GM19395 (cell line): Measurements from ENCODE around the gene ACSM6.

Experiments
- ATAC-seq: cut with Tn5 transposase; IDR thresholded peaks from one replicate; pipeline ENCODE4 v1.9.1; 2021; ENCODE audit warnings: mild to moderate bottlenecking, moderate library complexity; ENCODE audit not compliant: unreplicated experiment

Gene ACSM6

DNA sequence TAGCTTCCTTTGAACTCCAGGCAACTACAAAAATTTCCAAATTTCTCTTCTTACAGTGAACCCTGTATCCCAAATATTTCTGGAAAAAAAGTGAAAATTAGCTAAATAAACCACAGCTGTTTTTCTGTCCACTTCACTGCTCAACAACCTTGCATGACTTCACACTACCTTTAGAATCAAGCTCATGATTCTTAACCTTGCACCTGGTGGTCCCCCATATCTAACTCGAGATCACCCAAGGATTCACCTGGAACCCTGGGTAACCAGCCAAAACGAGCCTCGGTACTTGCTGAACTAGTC, 49.2 kb downstream of the ACSM6 start:
- no peak for ATAC-seq

DNA sequence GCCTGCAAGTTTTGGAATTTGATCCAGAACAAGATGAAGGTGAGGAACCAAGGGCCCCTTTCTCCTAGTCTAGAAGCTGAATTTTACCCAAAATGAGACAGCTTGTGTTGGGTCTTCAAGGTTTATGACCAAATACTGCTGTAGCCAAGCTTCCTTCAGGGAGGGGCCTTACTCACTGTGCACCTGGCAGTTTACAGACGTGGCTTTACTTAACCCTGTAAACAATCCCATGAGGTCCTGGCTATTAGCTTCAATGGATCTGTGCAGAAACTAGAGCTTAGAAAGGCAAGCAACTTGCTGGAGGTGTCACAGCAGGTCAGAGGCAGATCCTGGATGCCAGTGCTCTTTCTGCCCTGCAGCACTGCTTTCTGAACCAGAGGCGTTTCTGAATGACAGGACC, 50.1 kb downstream of the ACSM6 start:
- ATAC-seq = no peak

DNA sequence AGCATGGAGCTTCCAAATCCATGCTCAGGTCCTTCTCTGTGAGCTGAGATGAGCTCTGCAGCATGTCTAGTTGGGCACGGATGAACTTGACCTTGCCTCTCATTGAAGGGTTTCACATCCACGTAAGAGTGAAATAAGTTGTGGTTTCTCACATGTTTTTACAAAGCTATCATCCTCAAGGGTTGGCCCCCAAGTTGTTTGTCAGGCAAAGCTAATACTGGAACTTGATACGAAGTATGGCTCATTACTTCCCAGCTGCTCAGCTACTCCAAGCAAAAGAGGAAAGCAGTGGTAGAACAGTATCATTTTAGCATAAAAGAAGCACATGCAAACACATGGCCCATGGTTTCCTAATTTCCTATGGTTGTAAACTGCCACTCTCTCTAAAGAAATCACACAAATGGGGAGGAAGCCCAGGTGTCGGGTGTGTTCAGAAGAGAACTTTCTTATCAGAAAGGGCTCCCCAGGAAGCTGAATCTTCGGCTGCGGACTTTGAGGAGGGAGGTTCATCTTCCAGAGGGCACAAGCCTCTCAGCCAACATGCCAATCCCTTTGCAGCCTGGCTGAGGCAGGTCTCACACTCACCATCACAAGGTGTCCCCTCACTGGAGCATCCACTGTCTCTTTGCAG, 51.5 kb downstream of the ACSM6 start:
- ATAC-seq = peak; percentile 86

DNA sequence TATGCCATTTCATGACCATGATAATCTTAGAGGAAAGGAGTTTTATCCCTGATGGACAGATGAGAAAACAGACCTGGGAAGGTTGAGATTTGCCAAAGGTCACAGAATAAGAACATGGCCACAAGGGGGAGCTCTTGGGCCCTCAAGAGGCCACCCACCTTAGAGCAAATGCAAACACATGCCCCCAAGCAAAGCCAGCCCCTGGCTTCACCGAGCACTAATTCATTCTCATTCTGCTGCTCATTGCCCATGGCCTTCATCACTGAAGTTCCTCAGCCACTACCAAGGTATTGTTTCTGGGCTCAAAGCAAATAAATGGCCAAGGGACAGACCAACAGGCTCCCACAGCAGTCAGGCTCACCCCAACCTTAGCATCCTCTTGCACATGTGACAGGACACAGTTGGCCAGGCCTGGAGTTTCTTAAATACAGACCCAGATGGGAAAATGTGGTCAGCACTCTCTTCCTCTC, 52.6 kb downstream of the ACSM6 start:
- ATAC-seq = peak; percentile 39

DNA sequence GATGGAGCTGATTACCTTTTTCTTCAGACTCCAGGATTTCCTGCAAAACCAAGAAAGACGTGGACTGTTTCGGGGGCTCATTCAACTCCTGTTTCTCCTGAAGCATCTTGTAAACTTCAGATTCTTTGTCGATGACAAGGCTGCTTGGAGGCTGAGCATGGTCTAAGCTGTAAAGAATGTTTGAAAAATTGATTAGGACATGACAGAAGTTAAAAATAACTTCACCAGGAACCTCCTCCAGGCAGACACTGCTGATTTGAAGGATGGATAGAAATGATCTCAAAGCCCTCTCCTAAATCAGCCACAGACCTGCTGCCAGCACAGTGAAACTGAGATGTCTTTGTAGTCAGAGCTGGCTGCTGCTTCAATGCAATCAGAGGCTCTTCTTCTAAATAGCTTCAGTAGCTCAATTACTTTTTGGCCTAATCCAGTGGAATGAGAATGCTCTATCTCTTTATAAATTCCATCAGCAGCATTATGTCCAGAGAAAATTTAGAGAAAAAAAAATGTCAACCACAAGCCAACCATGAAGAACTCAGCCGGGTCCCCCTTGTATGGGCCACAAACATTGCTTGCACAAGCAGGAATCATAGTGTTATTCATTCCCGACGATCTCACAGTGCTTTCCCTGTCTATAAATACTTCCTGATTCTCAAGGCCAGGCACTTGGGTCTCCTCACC, 53.3 kb downstream of the ACSM6 start:
- ATAC-seq = no peak

DNA sequence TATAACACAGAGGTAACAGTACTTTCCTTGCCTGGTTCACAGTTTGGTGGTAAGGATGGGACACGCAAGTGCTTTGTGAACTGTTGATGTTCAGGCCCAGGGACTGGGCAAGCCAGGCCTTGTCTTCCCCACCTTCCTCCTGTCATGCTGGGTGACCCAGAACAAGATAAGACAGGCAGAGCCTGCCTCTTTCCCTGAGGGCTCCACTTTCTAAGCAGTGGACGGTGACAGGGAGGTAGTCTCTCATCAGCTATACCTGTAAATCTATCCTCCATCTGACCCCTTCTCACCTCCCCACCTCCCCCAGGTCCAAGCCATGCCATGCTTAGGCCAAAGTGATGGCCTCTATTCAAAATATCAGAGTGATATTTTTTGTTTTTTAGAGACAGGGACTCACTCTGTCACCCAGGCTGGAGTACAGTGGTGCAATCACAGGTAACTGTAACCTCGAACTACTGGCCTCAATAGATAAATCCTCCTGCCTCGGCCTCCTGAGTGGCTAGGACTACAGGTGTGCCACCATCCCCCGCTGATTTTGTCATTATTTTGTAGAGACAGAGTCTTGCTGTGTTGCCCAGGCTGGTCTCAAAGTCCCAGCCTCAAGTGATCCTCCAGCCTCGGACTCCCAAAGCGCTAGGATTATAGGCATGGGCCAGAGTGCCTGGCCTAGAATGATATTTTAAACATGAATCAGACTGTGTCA, 54.0 kb downstream of the ACSM6 start:
- no peak for ATAC-seq

DNA sequence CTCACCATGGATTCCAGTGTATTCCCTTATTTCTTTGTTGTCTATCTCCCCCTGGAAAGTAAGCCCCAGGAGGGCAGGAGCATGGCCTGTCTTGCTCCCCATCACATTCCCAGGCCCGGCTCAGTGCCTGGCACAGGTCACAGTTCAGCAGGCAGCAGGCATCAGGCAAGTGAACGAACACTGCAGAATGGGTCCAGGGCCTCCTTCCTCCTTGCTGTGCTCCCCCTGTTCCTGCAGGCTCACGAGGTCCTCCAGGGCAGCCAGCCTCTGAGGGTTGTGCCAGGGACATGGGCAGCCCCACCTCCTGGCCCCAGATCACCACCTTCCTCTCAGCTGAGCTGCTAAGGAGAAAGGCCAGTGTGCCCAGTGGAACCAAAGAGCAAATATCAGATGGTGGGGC, 55.0 kb downstream of the ACSM6 start:
- no peak for ATAC-seq

DNA sequence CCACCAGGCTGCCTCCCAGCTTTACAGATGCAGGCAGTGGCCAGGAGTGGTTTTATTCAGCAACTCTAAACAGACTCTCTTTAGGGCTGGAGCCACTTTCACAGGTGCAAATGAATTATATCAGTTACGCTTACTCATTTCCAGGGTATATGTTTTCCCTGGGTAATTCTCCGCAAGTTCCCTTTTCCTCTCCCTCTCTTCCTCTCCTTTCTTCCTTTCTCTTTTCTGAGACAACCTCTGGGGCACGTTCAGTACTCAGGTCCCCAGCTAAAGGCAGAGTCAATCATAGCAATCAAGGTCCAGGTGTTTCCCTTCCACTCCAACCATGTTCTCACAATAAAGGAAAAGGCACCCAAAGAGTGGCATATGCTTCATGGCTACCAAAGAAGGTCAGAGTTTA, 55.4 kb downstream of the ACSM6 start:
- ATAC-seq = no peak

DNA sequence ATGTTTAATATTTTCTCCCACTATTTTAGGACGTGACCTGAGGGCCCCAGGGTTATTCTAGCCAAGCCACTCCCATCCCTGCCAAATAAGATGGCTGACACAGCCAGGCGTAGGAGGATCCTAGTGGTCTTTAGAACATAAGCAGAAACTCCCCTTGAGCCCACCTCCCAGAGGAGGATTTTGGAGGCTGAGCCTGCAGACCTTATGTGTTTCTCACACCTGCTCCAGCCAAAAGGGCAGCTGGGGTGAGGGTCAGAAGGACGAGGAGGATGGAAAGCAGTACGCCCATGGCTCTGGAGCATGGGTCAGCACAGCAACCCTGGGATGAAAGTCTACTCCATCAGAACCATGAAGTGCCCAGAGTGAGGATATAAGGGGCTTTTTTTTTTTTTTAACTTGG, 56.8 kb downstream of the ACSM6 start:
- ATAC-seq = no peak

DNA sequence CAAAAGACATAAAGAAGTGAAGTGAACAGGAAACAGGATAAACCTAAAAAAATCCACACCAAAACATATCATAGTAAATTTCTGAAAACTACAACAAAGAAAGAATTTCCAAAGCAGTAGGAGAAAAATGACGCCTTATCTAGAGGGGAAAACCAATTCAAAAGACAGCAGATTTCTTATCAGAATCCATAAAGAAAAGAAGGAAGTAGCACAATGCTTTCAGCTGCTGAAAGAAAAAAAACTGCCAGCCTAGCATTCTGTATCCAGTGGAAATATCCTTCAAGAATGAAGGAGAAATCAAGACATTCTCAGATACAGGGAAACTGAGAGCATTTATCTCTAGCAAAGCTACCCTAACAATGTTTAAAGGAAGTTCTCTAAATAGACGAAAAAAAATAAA, 59.0 kb downstream of the ACSM6 start:
- ATAC-seq = no peak

DNA sequence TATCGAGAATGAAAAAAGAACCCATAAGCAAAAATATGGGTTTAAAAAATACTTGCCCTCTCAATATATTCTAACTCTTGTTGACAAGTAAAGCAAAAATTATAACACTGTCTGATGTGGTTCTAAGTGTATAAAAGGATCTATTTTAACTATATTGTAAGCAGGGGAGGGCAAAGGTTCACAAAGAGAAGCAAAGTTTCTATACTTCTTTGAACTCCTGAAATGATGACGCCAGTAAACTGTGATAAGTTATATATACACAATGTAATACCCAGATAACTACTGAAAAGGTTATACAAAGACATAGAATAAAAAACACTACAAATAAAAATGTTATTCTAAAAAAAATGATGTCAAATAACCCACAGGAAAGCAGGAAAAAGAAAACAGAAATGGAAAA, 59.6 kb downstream of the ACSM6 start:
- ATAC-seq = no peak

DNA sequence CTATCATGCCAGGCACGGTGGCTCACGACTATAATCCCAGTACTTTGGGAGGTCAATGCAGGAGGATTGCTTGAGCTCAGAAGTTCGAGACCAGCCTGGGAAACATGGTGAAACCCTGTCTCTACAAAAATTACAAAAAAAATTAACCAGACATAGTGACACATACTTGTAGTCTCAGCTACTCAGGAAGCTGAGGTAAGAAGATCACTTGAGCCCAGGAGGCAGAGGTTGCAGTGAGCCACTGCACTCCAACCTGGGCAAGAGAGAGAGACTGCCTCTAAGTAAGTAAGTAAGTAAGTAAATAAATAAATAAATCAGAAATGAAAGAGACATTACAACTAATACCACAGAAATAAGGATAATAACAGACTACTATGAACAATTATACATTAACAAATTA, 60.6 kb downstream of the ACSM6 start:
- ATAC-seq = peak; percentile 78

DNA sequence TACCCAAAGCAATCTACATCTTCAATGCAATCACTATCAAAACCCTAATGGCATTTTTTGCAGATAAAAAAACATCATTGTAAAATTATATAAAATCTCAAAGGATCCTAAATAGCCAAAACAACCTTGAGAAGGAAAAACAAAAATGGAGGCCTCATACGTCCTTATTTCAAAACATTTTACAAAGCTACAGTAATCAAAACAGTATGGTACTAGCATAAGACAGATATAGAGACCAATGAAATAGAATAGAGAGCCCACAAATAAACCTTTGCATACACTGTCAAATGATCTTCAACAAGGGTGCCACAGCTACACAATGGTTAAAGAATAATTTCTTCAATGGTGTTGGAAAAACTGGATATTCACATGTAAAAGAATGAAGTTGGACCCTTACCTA, 62.2 kb downstream of the ACSM6 start:
- no peak for ATAC-seq

DNA sequence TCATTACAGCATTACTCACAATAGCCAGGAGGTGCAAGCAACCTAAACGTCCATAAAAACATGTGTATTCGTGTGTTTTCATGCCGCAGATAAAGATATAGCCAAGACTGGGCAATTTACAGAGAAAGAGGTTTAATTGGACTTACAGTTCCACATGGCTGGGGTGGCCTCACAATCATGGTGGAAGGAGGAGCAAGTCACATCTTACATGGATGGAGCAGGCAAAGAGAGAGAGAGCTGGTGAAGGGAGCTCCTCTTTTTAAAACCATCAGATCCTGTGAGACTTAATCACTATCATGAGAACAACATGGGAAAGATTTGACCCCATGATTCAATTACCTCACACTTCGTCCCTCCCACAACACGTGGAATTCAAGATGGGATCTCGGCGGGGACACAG, 63.8 kb downstream of the ACSM6 start:
- ATAC-seq = no peak

DNA sequence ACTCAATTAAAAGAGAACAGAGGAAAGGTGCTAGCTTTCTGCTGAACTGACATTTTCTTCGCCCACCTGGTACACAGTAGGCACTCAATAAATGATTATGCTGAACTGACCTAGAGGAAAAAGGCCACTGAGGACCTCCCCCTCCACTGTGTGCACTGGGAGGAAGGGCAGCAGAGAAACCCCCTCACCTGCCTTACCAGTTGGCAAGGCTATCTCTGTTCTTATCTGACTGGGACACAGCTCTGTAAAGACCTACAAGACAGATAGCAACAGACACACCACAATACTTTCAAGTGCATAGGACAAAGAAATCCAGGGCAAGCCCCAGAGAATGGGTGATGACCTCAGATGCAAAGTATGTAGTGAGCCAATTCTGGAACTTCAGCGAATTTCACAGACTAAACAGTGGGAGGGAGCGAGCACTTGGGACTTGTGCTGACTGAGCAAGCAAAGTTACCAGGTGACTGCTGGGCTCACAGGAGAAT, 66.4 kb downstream of the ACSM6 start:
- peak; percentile 63 for ATAC-seq

DNA sequence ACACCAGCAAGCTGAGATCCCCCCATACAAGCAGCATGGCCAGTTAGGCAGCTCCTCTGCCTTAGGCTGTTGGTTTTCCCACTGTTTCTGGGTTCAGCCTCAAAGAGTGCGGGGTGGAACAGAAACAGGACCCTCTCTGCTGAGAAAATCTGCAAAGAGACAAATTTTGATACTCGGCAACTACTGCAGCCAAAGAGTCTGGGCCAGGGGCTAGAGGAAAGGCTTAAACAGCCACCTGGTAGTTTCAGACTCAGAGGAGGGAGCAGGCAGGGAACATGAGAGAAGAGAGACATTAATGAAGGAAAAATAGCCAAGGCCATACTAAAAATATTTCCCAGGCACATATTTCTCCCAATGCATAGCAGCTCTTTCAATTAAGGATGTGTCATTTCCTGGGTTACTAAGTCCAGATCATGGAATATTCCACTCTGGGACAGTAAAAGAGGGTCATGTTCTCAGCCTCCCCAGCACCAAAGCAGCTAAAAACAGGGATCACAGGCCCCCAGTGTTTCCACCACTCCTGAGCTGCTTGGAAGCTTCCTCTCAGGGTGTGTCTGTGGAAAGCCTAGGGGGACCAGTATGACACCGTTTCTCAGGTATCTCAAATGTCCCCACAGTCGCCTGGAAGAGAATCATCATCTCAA, 67.0 kb downstream of the ACSM6 start:
- ATAC-seq = no peak

DNA sequence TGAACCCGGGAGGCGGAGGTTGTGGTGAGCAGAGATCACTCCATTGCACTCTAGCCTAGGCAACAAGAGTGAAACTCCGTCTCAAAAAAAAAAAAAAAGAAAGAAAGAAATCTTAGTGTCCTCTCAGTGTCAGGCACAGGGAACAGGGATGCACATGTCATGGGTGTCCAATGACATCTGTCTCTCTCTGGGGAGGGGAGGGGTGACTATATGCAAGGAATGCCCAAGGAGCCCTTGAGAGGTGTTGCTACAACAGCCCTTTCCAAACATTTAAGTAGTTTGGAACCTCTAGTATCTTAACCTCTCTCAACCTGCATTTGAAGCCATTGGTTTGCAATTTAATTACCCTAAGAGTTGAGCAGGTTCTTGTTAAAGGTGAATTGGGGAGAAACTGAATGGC, 67.9 kb downstream of the ACSM6 start:
- no peak for ATAC-seq

DNA sequence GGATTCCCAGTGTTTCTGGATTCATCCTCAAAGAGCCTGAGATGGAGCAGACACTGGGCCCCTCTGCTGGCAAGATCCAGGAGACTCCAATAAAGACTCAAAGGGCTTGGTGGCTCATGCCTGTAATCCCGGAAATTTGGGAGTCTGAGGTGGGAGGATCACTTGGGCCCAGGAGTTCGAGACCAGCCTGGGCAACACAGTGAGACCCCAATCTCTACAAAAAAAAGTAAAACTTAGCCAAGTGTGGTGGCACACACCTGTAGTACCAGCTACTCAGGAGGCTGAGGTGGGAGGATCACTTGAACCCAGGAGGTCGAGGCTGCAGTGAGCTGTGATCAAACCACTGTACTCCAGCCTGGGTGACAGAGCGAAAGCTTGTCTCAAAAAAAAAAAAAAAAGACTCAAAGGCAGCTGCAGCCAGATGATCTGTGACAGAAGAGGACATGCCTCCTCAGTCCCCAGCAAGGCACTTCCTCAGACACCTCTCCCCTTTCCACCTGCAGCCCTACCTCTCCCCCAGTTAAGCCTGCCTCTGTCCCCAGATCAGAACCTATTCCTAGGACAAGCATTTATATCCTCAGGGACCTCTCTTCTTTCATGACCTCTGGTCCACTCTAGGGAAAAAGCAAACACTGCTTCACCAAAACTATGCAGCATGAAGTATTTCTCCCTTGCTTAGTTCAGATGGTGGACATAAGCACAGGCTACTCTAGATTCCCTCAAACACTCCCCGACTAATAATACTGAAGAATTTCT, 68.9 kb downstream of the ACSM6 start:
- ATAC-seq = no peak

DNA sequence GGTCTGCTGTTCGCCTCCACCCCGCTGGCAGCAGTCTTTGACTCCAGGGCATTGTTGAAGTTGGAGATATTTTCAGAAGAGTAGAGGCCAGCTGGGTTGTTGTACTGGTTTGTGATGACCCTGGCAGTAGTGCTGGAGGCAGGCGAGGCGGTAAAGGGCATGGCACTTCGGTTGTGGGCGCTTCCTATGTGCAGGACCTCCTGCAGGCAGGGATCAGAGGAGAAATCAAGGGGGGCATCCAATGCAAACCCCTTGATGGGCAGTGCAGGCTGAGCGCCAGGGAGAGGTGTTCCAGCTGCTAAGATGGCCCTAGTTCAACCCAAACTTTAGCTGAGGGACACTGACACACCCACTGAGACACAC, 69.8 kb downstream of the ACSM6 start:
- ATAC-seq = no peak

DNA sequence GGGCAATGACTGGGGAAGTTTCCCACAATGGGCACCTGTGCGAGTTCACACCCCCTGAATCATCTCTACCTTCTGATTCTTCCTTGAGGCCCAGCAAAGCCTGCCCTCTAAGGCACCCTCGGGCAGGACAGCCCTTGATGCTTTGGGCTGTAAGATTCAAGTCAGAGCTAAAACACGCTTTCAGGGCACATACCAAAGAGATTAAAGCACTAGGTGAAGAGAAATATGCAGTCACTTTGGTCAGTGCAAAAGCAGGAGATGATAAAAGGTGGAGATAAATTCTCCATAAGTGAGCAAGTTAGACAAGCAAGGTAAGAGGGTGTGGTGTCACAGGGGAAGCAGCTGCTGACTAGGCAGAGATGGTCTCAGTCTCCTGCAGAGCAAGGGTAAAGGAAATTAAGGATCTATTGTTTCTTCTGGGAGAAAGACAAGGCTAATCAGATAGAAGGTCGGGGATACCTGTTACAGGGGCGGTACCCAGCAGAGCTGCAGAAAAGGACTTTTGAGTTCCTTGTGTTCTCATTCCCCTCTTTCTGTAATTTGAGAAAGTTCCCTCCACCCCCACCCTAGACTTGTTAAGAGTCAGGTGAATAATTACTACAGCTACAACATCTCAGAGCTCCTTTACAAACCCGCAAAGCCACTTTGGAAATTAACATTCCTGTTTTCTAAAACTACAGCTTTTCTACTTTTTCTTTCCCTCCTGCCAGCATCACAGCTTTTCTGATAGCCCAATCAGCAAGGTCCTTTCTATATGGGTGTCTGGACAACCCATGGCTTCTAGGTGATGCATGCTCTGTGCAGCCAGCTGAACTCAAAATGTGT, 70.4 kb downstream of the ACSM6 start:
- ATAC-seq = no peak
